ENCODE measurements around the gene SRCIN1. TPM values are rescaled to one million over a fixed set of nuclear protein-coding genes. Genes with fewer than 3 reads are reported as not detected.

SRCIN1 gene
- polyA plus RNA-seq, 1 experiment, result not detected

GRCh38 chr17:38602956-38603785, 2.6 kb downstream of the SRCIN1 start:
- H3K27me3 ChIP-seq (ENCODE audit: control insufficient read depth, insufficient read depth, low read length), result peaks cover 84% of the 10 kb centered on the region
- no peak overlapping the region for H3K27ac ChIP-seq (ENCODE audit: low read depth, low read length)
- no peak for DNase-seq (ENCODE audit: low read depth, low spot score)
- no peak for TF ChIP-seq CTCF (IDR thresholded peaks at IDR 0.05; ENCODE audit: low read depth, low read length)
- POLR2A ChIA-PET, result interaction anchor here (0.5 kb wide), 1 partner anchor 99 kb away, joined by 3 read pairs; no protein-coding TSS in a partner anchor
- H3K4me3 ChIP-seq (ENCODE audit: low read depth, low read length), result no peak overlapping the region
- no peaks in the 10 kb centered on the region; the same call in 1 of the 2 replicates for H3K9me3 ChIP-seq (ENCODE audit: control insufficient read depth, insufficient read depth, low read length)
- CTCF ChIA-PET, result interaction anchor here (1.4 kb wide), 1 partner anchor 45 kb away, joined by 9 read pairs; no protein-coding TSS in a partner anchor

GRCh38 chr17:38602453-38602852, 3.3 kb downstream of the SRCIN1 start:
- Histone ChIP-seq H3K27me3 (ENCODE audit: control insufficient read depth, insufficient read depth, low read length) (peaks cover 83% of the 10 kb centered on the region), H3K27ac (ENCODE audit: low read depth, low read length) (no peak overlapping the region), H3K4me3 (ENCODE audit: low read depth, low read length) (no peak overlapping the region), H3K9me3 (ENCODE audit: control insufficient read depth, insufficient read depth, low read length) (no peaks in the 10 kb centered on the region; the same call in 1 of the 2 replicates)
- ChIA-PET CTCF (interaction anchor here (1.4 kb wide), 1 partner anchor 44 kb away, joined by 9 read pairs; no protein-coding TSS in a partner anchor), POLR2A (interaction anchor here (0.5 kb wide), 1 partner anchor 56 kb away, joined by 3 read pairs; no protein-coding TSS in a partner anchor)
- no peak for TF ChIP-seq CTCF (IDR thresholded peaks at IDR 0.05; ENCODE audit: low read depth, low read length)
- DNase-seq (ENCODE audit: low read depth, low spot score), result no peak

- Histone ChIP-seq H3K4me3 (ENCODE audit: low read depth, low read length) (no peak overlapping the region), H3K27ac (ENCODE audit: low read depth, low read length) (no peak overlapping the region), H3K27me3 (ENCODE audit: control insufficient read depth, insufficient read depth, low read length) (peaks cover 82% of the 10 kb centered on the region), H3K9me3 (ENCODE audit: control insufficient read depth, insufficient read depth, low read length) (no peaks in the 10 kb centered on the region; the same call in 1 of the 2 replicates)
- no peak for TF ChIP-seq CTCF (IDR thresholded peaks at IDR 0.05; ENCODE audit: low read depth, low read length)
- no peak for DNase-seq (ENCODE audit: low read depth, low spot score)
- POLR2A ChIA-PET, result interaction anchor here (0.5 kb wide), 1 partner anchor 56 kb away, joined by 3 read pairs; no protein-coding TSS in a partner anchor
- CTCF ChIA-PET, result interaction anchor here (1.4 kb wide), 1 partner anchor 44 kb away, joined by 9 read pairs; no protein-coding TSS in a partner anchor
Measured at GRCh38 chr17:38601539-38602351, 4.0 kb downstream of the SRCIN1 start.

- no peaks in the 10 kb centered on the region for H3K9me3 ChIP-seq (ENCODE audit: control insufficient read depth, insufficient read depth, low read length)
- no peak for DNase-seq (ENCODE audit: low read depth, low spot score)
- ChIA-PET POLR2A (no interaction called here), CTCF (no interaction called here)
- no peak overlapping the region for H3K27ac ChIP-seq (ENCODE audit: low read depth, low read length)
- no peak for TF ChIP-seq CTCF (IDR thresholded peaks at IDR 0.05; ENCODE audit: low read depth, low read length)
- H3K27me3 ChIP-seq (ENCODE audit: control insufficient read depth, insufficient read depth, low read length), result peaks cover 86% of the 10 kb centered on the region
- H3K4me3 ChIP-seq (ENCODE audit: low read depth, low read length), result no peak overlapping the region
Measured at GRCh38 chr17:38600906-38601305, 4.8 kb downstream of the SRCIN1 start.

Measured in AG04450 (cell line).